Heart right ventricle (tissue), 16 donors: ENCODE results near the gene LCAT. TPM values are rescaled to one million over a fixed set of nuclear protein-coding genes. Genes with fewer than 3 reads are reported as not detected.

Experiments
- ATAC-seq, 8 donors: fragments of 200-7000 bp; cut with Tn5 transposase; one replicate each; pipeline ENCODE4 v1.9.1; 2020; ENCODE audit warnings: mild to moderate bottlenecking in 8 of 8, moderate library complexity in 8 of 8, moderate number of reproducible peaks in 1 of 8
- DNase-seq, 2 donors: peaks; one replicate each; pipeline ENCODE4 v3.0.0-alpha.2; 2020
- H3K27ac ChIP-seq, 10 donors: fragments of 200-600 bp; sonication (generic) in 2 of 10; one replicate each; pipeline versions ENCODE4 v1.5.0 to v1.8.0; 2020 to 2022; ENCODE audit warnings: mild to moderate bottlenecking in 3 of 10
- H3K27me3 ChIP-seq, 7 donors: fragments of 200-600 bp; one replicate each; pipeline ENCODE4 v1.8.0; 2021 to 2022; ENCODE audit warnings: mild to moderate bottlenecking in 2 of 7
- H3K36me3 ChIP-seq, 9 donors: fragments of 200-600 bp; sonication (generic) in 1 of 9; one replicate each; pipeline versions ENCODE4 v1.5.0 to v1.8.0; 2020 to 2022; ENCODE audit warnings: mild to moderate bottlenecking in 2 of 9
- H3K4me1 ChIP-seq, 9 donors: fragments of 200-600 bp; sonication (generic) in 1 of 9; one replicate each; pipeline versions ENCODE4 v1.5.0 to v1.8.0; 2020 to 2022; ENCODE audit warnings: mild to moderate bottlenecking in 4 of 9
- H3K4me3 ChIP-seq, 10 donors: fragments of 200-600 bp; sonication (generic) in 2 of 10; one replicate each; pipeline versions ENCODE4 v1.5.0 to v1.8.0; 2020 to 2022; ENCODE audit warnings: mild to moderate bottlenecking in 7 of 10, moderate library complexity in 2 of 10
- H3K9me3 ChIP-seq, 11 donors: fragments of 200-600 bp in 10 of 11; sonication (generic) in 2 of 11; one replicate each; pipeline versions ENCODE4 v1.5.0 to v1.8.0; 2013 to 2022; ENCODE audit warnings: mild to moderate bottlenecking in 2 of 11, control low read depth in 1 of 11, moderate library complexity in 1 of 11
- CTCF ChIP-seq, 9 donors: fragments of 200-600 bp; sonication (generic) in 2 of 9; IDR thresholded peaks; one replicate each; pipeline versions ENCODE4 v1.5.0 to v1.8.0; 2021 to 2022; ENCODE audit warnings: antibody characterized with exemption in 9 of 9, mild to moderate bottlenecking in 5 of 9, moderate library complexity in 1 of 9
- WGBS, 2 donors: extraction: QIAGEN DNeasy Blood & Tissue Kit; methylation state at CpG; one replicate each; pipeline ENCODE4 v1.1.7; 2013; ENCODE audit warnings: inconsistent platforms in 1 of 2; 5-methylcytosine and 5-hydroxymethylcytosine counted together
- intact Hi-C, 10 donors: fragments of 100-400 bp; cut with DNase I; formaldehyde crosslinking; loops; one replicate each; pipeline versions ENCODE4 v1.11.1 to v1.14.2; 2022
- polyA plus RNA-seq, 2 donors: library from polyadenylated mRNA; stranded (reverse); fragments of 200-250 nt; gene quantifications; one replicate each; pipeline ENCODE4 v1.2.3, GENCODE V29; 2013
- total RNA-seq, 10 donors: library from RNA; stranded (reverse); fragmentation: NEBNext Ultra II Directional in 3 of 10; extraction: Animal tissue kit (Norgen Biotek cat#: 25700) in 3 of 10; gene quantifications; one replicate each; pipeline versions ENCODE4 v1.2.1 to v1.2.4, GENCODE V29; 2021 to 2023
- donor health status: Arrhythmogenic right ventricular cardiomyopathy.
- donor health status: ischemic (EF 13 %, LVEDD 7.1; RV severe dilation, severe dysfunction).
- donor health status: healthy with polysubstance abuse.
- donor health status: DM: no; HTN: yes; CAD: no.
- donor health status: DM: no; HTN: no; CAD: no.
- donor health status: ischemic (EF 25% LVEDD 6.9; RV normal size, moderate dysfunction).
- donor health status: ischemic (EF 25% LVEDD 5.7; RV mildly dilated, moderate dysfunction).
- donor health status: healthy.
- donor health status: DM: yes; HTN: yes; CAD: no.
- donor health status: Ischemic cardiomyopathy.
- donor health status: ischemic (EF 35%, LVEDD 5.7; RV mildly dilated, moderate dysfunction).
- donor health status: nonischemic (EF 11% LVEDD 7.7; RV severe dilation, severe dysfunction).
- donor health status: DM: yes; HTN: yes; CAD: no.
- donor health status: PGD.
- donor health status: ischemic (EF 29% LVEDD 5.4; RV normal size, mild dysfunction).
- donor health status: nonischemic (EF 23%, LVEDD 6.1; RV moderate dilation, normal function).

The LCAT gene
- total and polyA plus RNA-seq, 12 donors, result 14.4 to 96.5 (median 20.6) TPM

- H3K9me3 ChIP-seq, result no peaks in the 10 kb centered on the region
- ATAC-seq, result peak in 4 of 8 donors; percentile 27 to 40 (median 32)
- peaks cover 0 to 46% (median 0%) of the 10 kb centered on the region in 9 donors for H3K36me3 ChIP-seq
- peaks cover 25 to 96% (median 78%) of the 10 kb centered on the region in 9 donors for H3K4me1 ChIP-seq
- no peak for DNase-seq
- intact Hi-C loops, result loop anchor here in 5 of 10 donors (5.0 to 10.0 kb wide), 5 partner anchors 37 to 247 kb away; partner anchors contain the start of gene NRN1L (in 1 of the 5)
- no peaks in the 10 kb centered on the region for H3K27me3 ChIP-seq
- TF ChIP-seq CTCF (IDR thresholded peaks at IDR 0.05), result peak in 7 of 9 donors; percentile 22 to 47 (median 33)
- WGBS, 2 donors, result 54 to 71% methylated on average over 6 of the region's 6 CpGs
- H3K27ac ChIP-seq, result peak overlapping the region in 4 of 10 donors; percentile 26 to 73 (median 43)
- H3K4me3 ChIP-seq, result no peak overlapping the region
Observed at GRCh38 chr16:67919622-67920221, 24.2 kb downstream of the LCAT start.

- H3K9me3 ChIP-seq, result no peaks in the 10 kb centered on the region
- ATAC-seq (peak in 5 of 8 donors; percentile 8 to 73 (median 36)), DNase-seq (no peak)
- peak overlapping the region in 9 of 10 donors; percentile 17 to 83 (median 53) for H3K27ac ChIP-seq
- peaks cover 0 to 51% (median 0%) of the 10 kb centered on the region in 9 donors for H3K36me3 ChIP-seq
- peaks cover 25 to 82% (median 61%) of the 10 kb centered on the region in 9 donors for H3K4me1 ChIP-seq
- no peak for TF ChIP-seq CTCF (IDR thresholded peaks at IDR 0.05)
- H3K27me3 ChIP-seq, result no peaks in the 10 kb centered on the region
- WGBS, 2 donors, result 48 to 65% methylated on average over 4 of the region's 4 CpGs
- intact Hi-C loops, result loop anchor here in 1 of 10 donors (5.0 kb wide), 2 partner anchors 36 to 86 kb away; partner anchors contain the start of gene NRN1L
- no peak overlapping the region for H3K4me3 ChIP-seq
Observed at GRCh38 chr16:67917852-67918236, 26.1 kb downstream of the LCAT start.

- Histone ChIP-seq H3K36me3 (peaks cover 0 to 55% (median 0%) of the 10 kb centered on the region in 9 donors), H3K27me3 (no peaks in the 10 kb centered on the region), H3K9me3 (no peaks in the 10 kb centered on the region), H3K27ac (peak overlapping the region in 9 of 10 donors; percentile 17 to 83 (median 53)), H3K4me3 (no peak overlapping the region), H3K4me1 (peaks cover 25 to 77% (median 57%) of the 10 kb centered on the region in 9 donors)
- peak in 2 of 9 donors; percentile 11 to 18 for TF ChIP-seq CTCF (IDR thresholded peaks at IDR 0.05)
- DNase-seq, result peak; percentile 65 to 69
- WGBS, 2 donors, result 37 to 47% methylated on average over 6 of the region's 6 CpGs
- peak; percentile 74 to 90 (median 82) for ATAC-seq
- intact Hi-C loops, result loop anchor here in 1 of 10 donors (5.0 kb wide), 2 partner anchors 35 to 85 kb away; partner anchors contain the start of gene NRN1L
Observed at GRCh38 chr16:67917140-67917851, 26.6 kb downstream of the LCAT start.
